NCI-H1694 (cell line): ENCODE results near the gene SENP7.
A peak's percentile ranks its signal among the peaks of the same experiment; 100 is the strongest.
"Not testable (repeated sequence)": the region's sequence is repeated elsewhere in the genome, so short reads cannot be mapped to it uniquely, and the experiment has no call there.

Experiments
- DNase-seq: peaks from one replicate; lab custom pipeline; 2025; lab: John Stamatoyannopoulos, UW

SENP7 gene

GRCh38 chr3:101512646-101513418 lies at the start of gene SENP7:
SENP7 (minus strand) TSS chr3:101513212; CDS start chr3:101513130, 82 bp downstream.
- peak; percentile 86 for DNase-seq

- DNase-seq, result peak; percentile 90
These were observed 48.8 kb upstream of the SENP7 start, which contains the start of gene TRMT10C for GRCh38 chr3:101561630-101562328. TRMT10C (plus strand) TSS chr3:101561868; CDS start chr3:101564782, 2,914 bp downstream.

- no peak for DNase-seq
These were observed 43.1 kb upstream of the SENP7 start for GRCh38 chr3:101556064-101556463.

GRCh38 chr3:101553381-101553780 lies 40.4 kb upstream of the SENP7 start:
- not testable (repeated sequence) for DNase-seq

- DNase-seq, result not testable (repeated sequence)
These were observed 38.5 kb upstream of the SENP7 start for GRCh38 chr3:101551359-101552081.

GRCh38 chr3:101549473-101549872 lies 36.5 kb upstream of the SENP7 start:
- no peak for DNase-seq

GRCh38 chr3:101548527-101549105 lies 35.6 kb upstream of the SENP7 start:
- no peak for DNase-seq

- DNase-seq, result no peak
These were observed 31.3 kb upstream of the SENP7 start for GRCh38 chr3:101544161-101544850.

- DNase-seq, result no peak
These were observed 29.9 kb upstream of the SENP7 start for GRCh38 chr3:101542957-101543356.

- DNase-seq, result not testable (repeated sequence)
These were observed 23.9 kb upstream of the SENP7 start for GRCh38 chr3:101536955-101537354.

GRCh38 chr3:101536266-101536665 lies 23.3 kb upstream of the SENP7 start:
- no peak for DNase-seq

GRCh38 chr3:101535221-101535620 lies 22.2 kb upstream of the SENP7 start:
- no peak for DNase-seq

- DNase-seq, result no peak
These were observed 20.6 kb upstream of the SENP7 start for GRCh38 chr3:101533603-101533968.

- no peak for DNase-seq
These were observed 20.0 kb upstream of the SENP7 start for GRCh38 chr3:101532783-101533602.

GRCh38 chr3:101531473-101532086 lies 18.6 kb upstream of the SENP7 start:
- DNase-seq, result no peak

- no peak for DNase-seq
These were observed 17.7 kb upstream of the SENP7 start for GRCh38 chr3:101530686-101531047.

GRCh38 chr3:101529816-101530685 lies 17.0 kb upstream of the SENP7 start:
- no peak for DNase-seq

- no peak for DNase-seq
These were observed 14.9 kb upstream of the SENP7 start for GRCh38 chr3:101527906-101528305.

- DNase-seq, result no peak
These were observed 14.4 kb upstream of the SENP7 start for GRCh38 chr3:101527441-101527840.
